H1 (cell line): ENCODE data around the gene HDLBP. TPM values are rescaled to one million over a fixed set of nuclear protein-coding genes. Genes with fewer than 3 reads are reported as not detected.

Experiments
- CBX5 ChIP-seq: fragments of 300-800, 300-1000 bp; sonication (generic); IDR thresholded peaks from 2 replicates; pipeline ENCODE4 v1.7.1; 2016; ENCODE audit warnings: antibody characterized with exemption, low read length, low read depth
- CHD7 ChIP-seq: fragments of 300-600 bp; sonication (generic); IDR thresholded peaks from 2 replicates; pipeline ENCODE4 v1.7.1; 2012; ENCODE audit warnings: low read length, moderate library complexity, mild to moderate bottlenecking, inconsistent platforms; ENCODE audit not compliant: insufficient replicate concordance
- CTBP2 ChIP-seq: IDR thresholded peaks from 2 replicates; pipeline ENCODE4 v1.7.0; 2011; ENCODE audit warnings: borderline replicate concordance, mild to moderate bottlenecking, moderate library complexity, mixed read lengths, low read length; ENCODE audit not compliant: insufficient read depth, insufficient read length
- EGR1 ChIP-seq: IDR thresholded peaks from 2 replicates; pipeline ENCODE4 v1.6.1; 2011; ENCODE audit warnings: low read depth, low read length, borderline replicate concordance
- HDAC6 ChIP-seq: IDR thresholded peaks from one replicate; pipeline ENCODE4 v1.7.1; 2012; ENCODE audit warnings: low read depth, mild to moderate bottlenecking, inconsistent platforms, low read length, moderate library complexity
- JUND ChIP-seq: IDR thresholded peaks from 2 replicates; pipeline ENCODE4 v1.6.1; 2011; ENCODE audit warnings: mild to moderate bottlenecking, improper control_type of control experiment, low read length
- ZNF274 ChIP-seq: IDR thresholded peaks from 2 replicates; pipeline ENCODE4 v1.7.0; 2012; ENCODE audit warnings: low read length, borderline replicate concordance; ENCODE audit errors: extremely low read depth
- polyA plus RNA-seq, 7 experiments: library from polyadenylated mRNA; depleted of rRNA in 3 of 7; stranded (reverse) in 5 of 7; unstranded in 2 of 7; fragments of >200 nt in 5 of 7; fragments of 200-250 nt in 2 of 7; gene quantifications; 1 replicate in 5 of 7; 2 replicates in 1 of 7; 4 replicates in 1 of 7; pipeline versions ENCODE4 v1.2.1 to v1.2.3, GENCODE V29; 2011 to 2013; ENCODE audit warnings: missing spikeins in 2 of 7, mixed read lengths in 2 of 7
- total RNA-seq: library from RNA; stranded (reverse); fragmentation: NEBNext Ultra II Directional; extraction: Animal tissue kit (Norgen Biotek cat#: 25700); gene quantifications from 2 replicates; pipeline ENCODE4 v1.2.1, GENCODE V29; 2021
- TF ChIP-seq, protein P1 (sequence below): IDR thresholded peaks from 2 replicates; pipeline ENCODE4 v1.6.1; 2011; ENCODE audit warnings: low read depth, mild to moderate bottlenecking, low read length; ENCODE audit not compliant: insufficient read depth

Gene HDLBP
- total and polyA plus RNA-seq, 2 of the 8 experiments (the other 6 are each of a cell fraction or from before 2014, with no cell fraction given), result 185 to 360 TPM

- TF ChIP-seq CHD7, result no peak
- no peak for TF ChIP-seq CBX5
- TF ChIP-seq JUND, result no peak
- no peak for TF ChIP-seq CTBP2
- TF ChIP-seq EGR1, result no peak
- TF ChIP-seq, protein P1, sequence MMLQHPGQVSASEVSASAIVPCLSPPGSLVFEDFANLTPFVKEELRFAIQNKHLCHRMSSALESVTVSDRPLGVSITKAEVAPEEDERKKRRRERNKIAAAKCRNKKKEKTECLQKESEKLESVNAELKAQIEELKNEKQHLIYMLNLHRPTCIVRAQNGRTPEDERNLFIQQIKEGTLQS, result no peak
- TF ChIP-seq ZNF274, result no peak
- TF ChIP-seq HDAC6, result no peak
Measured at GRCh38 chr2:241286348-241287090, 29.0 kb downstream of the HDLBP start (continued).
